ENCODE results near the gene OR5AK2.
"Not testable (repeated sequence)": the region's sequence is repeated elsewhere in the genome, so short reads cannot be mapped to it uniquely, and the experiment has no call there.

- TF ChIP-seq MAFK (IDR thresholded peaks at IDR 0.05; ENCODE audit: low read length); SRSF3 (IDR thresholded peaks at IDR 0.05; ENCODE audit: insufficient read depth, low read length); ZNF324 (CRISPR knock-in tag; IDR thresholded peaks at IDR 0.05); NR2F6 (CRISPR knock-in tag; IDR thresholded peaks at IDR 0.05): not testable (repeated sequence)
Measured at GRCh38 chr11:56953907-56954306, 34.8 kb upstream of the OR5AK2 start.
